WTC11 (cell line): ENCODE measurements around the gene TDRD6. TPM values are rescaled to one million over a fixed set of nuclear protein-coding genes. Genes with fewer than 3 reads are reported as not detected.

ENCODE experiments used
- ATAC-seq: fragments of 200-7000 bp; cut with Tn5 transposase; 2 replicates; pipeline ENCODE4 v1.10.0; 2021; ENCODE audit warnings: mild to moderate bottlenecking, moderate library complexity
- CTCF ChIA-PET: fragments of 300-600 bp; sonication (Branson Sonifier 250); formaldehyde crosslinking; loops from one replicate; lab custom pipeline; 2021; ENCODE audit warnings: antibody characterized with exemption; lab: Charles Lee
- POLR2A ChIA-PET: fragments of 350-600 bp; sonication (Branson Sonifier 250); formaldehyde crosslinking; loops from one replicate; lab custom pipeline; 2021; ENCODE audit warnings: antibody characterized with exemption; lab: Charles Lee
- DNase-seq: peaks from one replicate; pipeline ENCODE4 v3.0.0; 2021; ENCODE audit warnings: low spot score
- H3K27ac Mint-ChIP-seq: 2 replicates; pipeline ENCODE4 v1.8.0; 2021; ENCODE audit warnings: mixed read lengths
- H3K27me3 Mint-ChIP-seq: 2 replicates; pipeline ENCODE4 v1.8.0; 2021; ENCODE audit warnings: low read depth, mild to moderate bottlenecking, moderate library complexity, mixed read lengths
- H3K36me3 Mint-ChIP-seq: 2 replicates; pipeline ENCODE4 v1.8.0; 2021; ENCODE audit warnings: mixed read lengths
- H3K4me1 Mint-ChIP-seq: 2 replicates; pipeline ENCODE4 v1.8.0; 2022; ENCODE audit warnings: mixed read lengths
- H3K4me3 Mint-ChIP-seq: 2 replicates; pipeline ENCODE4 v1.8.0; 2021; ENCODE audit warnings: mild to moderate bottlenecking, moderate library complexity, mixed read lengths
- H3K9me3 Mint-ChIP-seq: 2 replicates; pipeline ENCODE4 v1.8.0; 2021; ENCODE audit warnings: mixed read lengths
- AR ChIP-seq: fragments of 250-450 bp; sonication (Bioruptor Pico); IDR thresholded peaks from 2 replicates; pipeline ENCODE4 v1.9.0; 2021; ENCODE audit warnings: mild to moderate bottlenecking
- EMX1 ChIP-seq: fragments of 250-450 bp; sonication (Bioruptor Pico); IDR thresholded peaks from 2 replicates; pipeline ENCODE4 v1.8.0; 2021; ENCODE audit warnings: mild to moderate bottlenecking
- ESRRA ChIP-seq: sonication (generic); formaldehyde crosslinking; IDR thresholded peaks from 2 replicates; pipeline ENCODE4 v1.8.1; 2022; ENCODE audit warnings: mild to moderate bottlenecking, missing genetic modification reagents, borderline replicate concordance
- ETV6 ChIP-seq: sonication (generic); formaldehyde crosslinking; IDR thresholded peaks from 2 replicates; pipeline ENCODE4 v1.8.1; 2022; ENCODE audit warnings: mild to moderate bottlenecking, missing genetic modification reagents
- FOXP4 ChIP-seq: sonication (generic); formaldehyde crosslinking; IDR thresholded peaks from 2 replicates; pipeline ENCODE4 v1.8.0; 2022; ENCODE audit warnings: mild to moderate bottlenecking, missing genetic modification reagents
- GRHL2 ChIP-seq: fragments of 250-450 bp; sonication (Bioruptor Pico); IDR thresholded peaks from 2 replicates; pipeline ENCODE4 v1.8.0; 2022; ENCODE audit warnings: mild to moderate bottlenecking, moderate library complexity; ENCODE audit not compliant: insufficient replicate concordance, severe bottlenecking
- HMGXB4 ChIP-seq: sonication (generic); formaldehyde crosslinking; IDR thresholded peaks from 2 replicates; pipeline ENCODE4 v1.8.1; 2023; ENCODE audit warnings: mild to moderate bottlenecking, moderate library complexity, missing genetic modification reagents
- KAT7 ChIP-seq: sonication (generic); formaldehyde crosslinking; IDR thresholded peaks from 2 replicates; pipeline ENCODE4 v1.8.1; 2023; ENCODE audit warnings: missing genetic modification reagents, mild to moderate bottlenecking, borderline replicate concordance
- MAX ChIP-seq: sonication (generic); formaldehyde crosslinking; IDR thresholded peaks from 2 replicates; pipeline ENCODE4 v1.8.0; 2022; ENCODE audit warnings: mild to moderate bottlenecking, missing genetic modification reagents
- NFATC4 ChIP-seq: fragments of 250-450 bp; sonication (Bioruptor Pico); IDR thresholded peaks from 2 replicates; pipeline ENCODE4 v1.9.0; 2021; ENCODE audit warnings: mild to moderate bottlenecking
- NFYB ChIP-seq: sonication (generic); formaldehyde crosslinking; conservative IDR thresholded peaks from 2 replicates; pipeline ENCODE4 v1.8.0; 2022; ENCODE audit warnings: low read depth, missing genetic modification reagents
- NR1H2 ChIP-seq: sonication (generic); formaldehyde crosslinking; IDR thresholded peaks from 2 replicates; pipeline ENCODE4 v1.9.0; 2021; ENCODE audit warnings: mild to moderate bottlenecking, moderate library complexity, missing genetic modification reagents
- SMAD3 ChIP-seq: sonication (generic); formaldehyde crosslinking; IDR thresholded peaks from 2 replicates; pipeline ENCODE4 v1.8.0; 2022; ENCODE audit warnings: missing genetic modification reagents, mild to moderate bottlenecking, borderline replicate concordance
- SMAD4 ChIP-seq: sonication (generic); formaldehyde crosslinking; IDR thresholded peaks from 2 replicates; pipeline ENCODE4 v1.8.0; 2022; ENCODE audit warnings: mild to moderate bottlenecking, missing genetic modification reagents
- STAT6 ChIP-seq: sonication (generic); formaldehyde crosslinking; conservative IDR thresholded peaks from 2 replicates; pipeline ENCODE4 v1.8.1; 2023; ENCODE audit warnings: mild to moderate bottlenecking, low read depth, missing genetic modification reagents, moderate library complexity
- TEAD1 ChIP-seq: sonication (generic); formaldehyde crosslinking; IDR thresholded peaks from 2 replicates; pipeline ENCODE4 v1.8.0; 2022; ENCODE audit warnings: mild to moderate bottlenecking, missing genetic modification reagents
- TEAD4 ChIP-seq: sonication (generic); formaldehyde crosslinking; IDR thresholded peaks from 2 replicates; pipeline ENCODE4 v1.8.0; 2022; ENCODE audit warnings: mild to moderate bottlenecking, missing genetic modification reagents
- ZSCAN18 ChIP-seq: fragments of 250-450 bp; sonication (Bioruptor Pico); IDR thresholded peaks from 2 replicates; pipeline ENCODE4 v2.1.2; 2022; ENCODE audit warnings: mild to moderate bottlenecking, moderate library complexity
- total RNA-seq: library from RNA; stranded (reverse); gene quantifications from 3 replicates; pipeline ENCODE4 v1.2.3, GENCODE V29; 2021

TDRD6 gene
- total RNA-seq, 1 experiment from 2014 or later = 0.04 TPM

- TF ChIP-seq ESRRA (CRISPR knock-in tag) = no peak
- no peak for TF ChIP-seq GRHL2 (CRISPR knock-in tag)
- no peak for TF ChIP-seq NR1H2
These were observed 32.7 kb downstream of the TDRD6 start (continued) for GRCh38 chr6:46720401-46720800.

- Mint-ChIP-seq H3K4me1 (peaks cover 11% of the 10 kb centered on the region), H3K4me3 (no peak overlapping the region), H3K36me3 (no peaks in the 10 kb centered on the region), H3K27me3 (peaks cover 18% of the 10 kb centered on the region), H3K27ac (no peak overlapping the region), H3K9me3 (no peaks in the 10 kb centered on the region)
- ATAC-seq = no peak
- no peak for DNase-seq
- POLR2A ChIA-PET = no interaction called here
- TF ChIP-seq TEAD1 (CRISPR knock-in tag) = no peak
- TF ChIP-seq MAX (CRISPR knock-in tag) = no peak
- TF ChIP-seq GRHL2 (CRISPR knock-in tag) = no peak
- no peak for TF ChIP-seq NFATC4 (CRISPR knock-in tag)
- no peak for TF ChIP-seq TEAD4
- no peak for TF ChIP-seq SMAD3 (CRISPR knock-in tag)
- TF ChIP-seq HMGXB4 (CRISPR knock-in tag) = no peak
- no peak for TF ChIP-seq ZSCAN18
- TF ChIP-seq ETV6 = no peak
- TF ChIP-seq AR (CRISPR knock-in tag) = no peak
- no peak for TF ChIP-seq EMX1
- no peak for TF ChIP-seq NFYB (CRISPR knock-in tag)
- no peak for TF ChIP-seq STAT6 (CRISPR knock-in tag)
- TF ChIP-seq FOXP4 (CRISPR knock-in tag) = no peak
- no peak for TF ChIP-seq KAT7 (CRISPR knock-in tag)
- TF ChIP-seq SMAD4 (CRISPR knock-in tag) = no peak
- CTCF ChIA-PET = interaction anchor here (2.8 kb wide), 1 partner anchor 74 kb away, joined by 9 read pairs; no protein-coding TSS in a partner anchor
These were observed 42.2 kb downstream of the TDRD6 start for GRCh38 chr6:46729787-46730326.
